Airway epithelial cell (primary cell): ENCODE data around the gene MNAT1. TPM values are rescaled to one million over a fixed set of nuclear protein-coding genes. Genes with fewer than 3 reads are reported as not detected.

Source experiments
- total RNA-seq: library from RNA; depleted of rRNA; stranded (reverse); fragments of >200 nt; gene quantifications from 2 replicates; pipeline ENCODE4 v1.2.3, GENCODE V29; 2015

MNAT1 gene
- 48.2 and 49.9 TPM in 2 replicates for total RNA-seq

GRCh38 chr14:60734465-60735242 lies at the start of gene MNAT1:
Gene MNAT1, plus strand, starts transcription at chr14:60734761. Its CDS starts 102 bp downstream, at chr14:60734863.

GRCh38 chr14:60723907-60724618 lies 10.5 kb upstream of the MNAT1 start, which contains the start of gene SIX4:
Gene SIX4, minus strand, starts transcription at chr14:60724351. Its CDS starts 277 bp downstream, at chr14:60724074.

GRCh38 chr14:60980811-60981632 lies 246.5 kb downstream of the MNAT1 start, which contains the start of the genes SLC38A6 and TRMT5:
Gene SLC38A6, plus strand, starts transcription at chr14:60981245. Its CDS starts 33 bp downstream, at chr14:60981278.
Gene TRMT5, minus strand, starts transcription at chr14:60981079. Its CDS starts 106 bp downstream, at chr14:60980973.

Other genes with a start within 250 kb of the MNAT1 start
- 0.71 and 1.3 TPM in 2 replicates for gene C14orf39, start 248.7 kb upstream of the MNAT1 start, total RNA-seq
- not detected in 2 replicates for gene SIX6, start 225.6 kb upstream of the MNAT1 start, total RNA-seq
- 11.3 and 19.1 TPM in 2 replicates for gene SIX1, start 85.3 kb upstream of the MNAT1 start, total RNA-seq
- 6.2 and 14.9 TPM in 2 replicates for gene SIX4, start 10.4 kb upstream of the MNAT1 start, total RNA-seq
- 13.9 and 18.0 TPM in 2 replicates for gene TRMT5, start 246.3 kb downstream of the MNAT1 start, total RNA-seq
- gene SLC38A6, start 246.5 kb downstream of the MNAT1 start, total RNA-seq: 7.2 and 9.9 TPM in 2 replicates